Retinal pigment epithelial cell (primary cell): ENCODE measurements around the gene BIRC7.

Source experiments
- DNase-seq: peaks from one replicate; pipeline ENCODE4 v3.0.0-alpha.2; 2010; ENCODE audit warnings: low read depth
- H3K4me3 ChIP-seq: 2 replicates; pipeline ENCODE4 v1.5.1; 2011; ENCODE audit warnings: mild to moderate bottlenecking, low read length, control low read depth, moderate library complexity
- CTCF ChIP-seq: conservative IDR thresholded peaks from 2 replicates; pipeline ENCODE4 v1.5.1; 2011; ENCODE audit warnings: low read depth, low read length, control low read depth, inconsistent platforms

Gene BIRC7

DNA sequence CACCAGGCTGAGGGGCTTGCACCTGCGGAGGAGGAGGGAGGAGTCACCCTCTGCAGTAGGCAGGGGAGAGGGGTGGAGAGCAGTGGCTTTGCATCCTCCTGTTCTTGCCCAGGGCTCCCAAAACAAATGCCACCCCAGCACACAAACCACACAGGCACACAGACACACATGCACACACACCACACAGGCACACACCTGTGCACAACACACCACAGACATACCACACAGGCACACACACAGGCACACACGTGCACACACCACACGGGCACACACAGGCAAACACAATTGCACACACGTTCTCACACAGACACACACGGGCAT lies 46.4 kb upstream of the BIRC7 start:
- no peak for DNase-seq
- no peak overlapping the region for H3K4me3 ChIP-seq
- no peak for TF ChIP-seq CTCF

DNA sequence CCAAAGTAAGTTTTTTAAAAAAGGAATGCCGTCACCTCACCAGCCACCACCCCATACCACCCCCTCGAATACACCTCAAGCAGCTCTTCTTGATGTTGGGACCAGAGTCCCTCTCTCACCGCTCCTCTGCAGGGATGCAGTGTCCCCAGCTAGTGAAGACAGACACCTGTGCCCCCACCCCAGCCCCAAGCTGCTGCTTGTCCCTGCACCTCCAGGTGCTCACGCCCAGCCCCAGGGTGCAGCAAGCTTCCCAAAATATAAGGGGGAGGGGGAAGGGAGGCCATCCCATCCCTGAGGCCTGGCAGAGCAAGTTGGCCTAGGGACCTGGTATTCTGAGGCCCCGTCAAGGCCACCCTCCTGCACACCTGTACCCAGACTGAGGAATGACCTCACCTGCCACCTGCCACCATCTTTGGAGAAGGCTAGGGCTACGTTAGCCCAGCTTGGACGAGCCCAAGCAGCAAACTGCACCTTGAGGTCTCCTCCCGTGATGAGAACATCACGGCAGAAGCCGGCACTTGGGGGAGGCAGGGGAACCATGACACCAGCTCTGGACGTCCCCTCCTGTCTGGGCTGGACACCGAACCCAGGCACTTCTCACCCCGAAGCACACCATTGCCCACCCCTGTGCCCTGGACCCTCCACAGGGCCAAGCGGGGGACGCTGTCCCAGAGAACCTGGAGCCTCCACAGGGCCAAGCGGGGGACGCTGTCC lies 45.7 kb upstream of the BIRC7 start:
- TF ChIP-seq CTCF, result no peak
- H3K4me3 ChIP-seq, result no peak overlapping the region
- DNase-seq, result no peak

DNA sequence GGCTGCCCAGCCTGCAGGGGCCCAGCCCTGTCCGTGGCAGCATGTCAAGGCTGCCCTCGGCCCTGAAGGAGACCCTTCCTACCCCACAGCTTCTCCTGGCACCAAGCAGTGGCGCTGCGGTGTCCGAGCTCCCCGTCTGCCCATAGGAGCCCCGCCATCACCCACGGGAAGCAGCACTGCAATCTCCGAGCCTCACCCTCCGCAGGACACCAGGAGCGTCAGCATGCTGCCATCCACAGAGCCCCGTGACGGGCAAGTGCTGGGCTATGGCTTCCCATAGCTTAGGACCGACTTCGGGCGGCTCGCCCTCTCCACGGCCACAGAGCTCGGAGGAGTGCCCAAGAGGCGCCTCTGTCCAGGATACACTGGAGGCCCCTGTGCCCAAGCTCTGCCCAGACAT lies 44.9 kb upstream of the BIRC7 start:
- no peak overlapping the region for H3K4me3 ChIP-seq
- DNase-seq, result no peak
- TF ChIP-seq CTCF, result no peak

DNA sequence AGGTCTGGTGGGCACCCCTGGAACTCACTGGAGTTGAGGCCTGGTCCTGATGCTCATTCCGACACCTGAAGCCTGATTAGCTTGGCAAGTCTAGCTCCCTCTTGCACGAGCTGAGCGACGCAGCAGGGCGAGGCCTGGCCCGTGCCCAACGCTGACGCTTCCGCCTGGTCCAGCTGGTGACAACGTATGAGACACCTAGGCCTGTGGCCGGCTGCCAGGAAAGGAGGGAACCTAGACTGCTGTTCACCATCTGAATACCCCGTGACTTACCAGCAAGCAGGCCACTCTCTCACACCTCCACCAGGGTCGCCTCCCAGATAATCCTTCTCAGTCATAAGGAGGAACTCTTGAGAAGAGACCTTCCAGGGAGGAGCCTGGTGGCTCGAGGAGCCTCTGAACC lies 44.3 kb upstream of the BIRC7 start:
- no peak overlapping the region for H3K4me3 ChIP-seq
- peak; percentile 42 for DNase-seq
- TF ChIP-seq CTCF, result no peak

DNA sequence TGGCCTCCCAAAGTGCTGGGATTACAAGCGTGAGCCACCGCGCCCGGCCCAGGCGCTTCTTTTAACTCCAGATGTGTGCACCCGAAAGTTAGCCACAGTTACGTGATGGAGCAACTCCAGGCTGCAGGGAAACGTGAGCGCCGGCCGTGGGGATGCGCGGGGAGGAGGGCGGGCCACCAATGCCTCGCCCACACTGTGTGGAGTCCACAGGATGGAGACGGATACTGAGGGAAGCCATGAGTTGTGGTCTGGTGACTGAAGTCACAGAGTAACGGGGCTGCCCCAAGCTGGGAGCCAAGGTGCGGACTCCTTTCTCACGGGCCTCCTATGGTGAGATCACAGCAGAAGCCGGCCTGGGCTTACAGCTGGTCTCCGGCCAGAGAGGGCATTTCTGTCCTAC lies 43.0 kb upstream of the BIRC7 start:
- TF ChIP-seq CTCF, result no peak
- H3K4me3 ChIP-seq, result no peak overlapping the region
- no peak for DNase-seq

GRCh38 chr20:63194007-63194796 lies 41.5 kb upstream of the BIRC7 start:
- no peak for TF ChIP-seq CTCF
- no peak for DNase-seq
- no peak overlapping the region for H3K4me3 ChIP-seq

- no peak overlapping the region for H3K4me3 ChIP-seq
- TF ChIP-seq CTCF, result no peak
- DNase-seq, result no peak
Observed at GRCh38 chr20:63194797-63195173, 40.9 kb upstream of the BIRC7 start.
